Amniotic epithelial cell (primary cell): ENCODE data around the gene RTN4R.

ENCODE experiments used
- DNase-seq: peaks from one replicate; pipeline ENCODE4 v3.0.0-alpha.2; 2010; ENCODE audit warnings: low read depth

The RTN4R gene

DNA sequence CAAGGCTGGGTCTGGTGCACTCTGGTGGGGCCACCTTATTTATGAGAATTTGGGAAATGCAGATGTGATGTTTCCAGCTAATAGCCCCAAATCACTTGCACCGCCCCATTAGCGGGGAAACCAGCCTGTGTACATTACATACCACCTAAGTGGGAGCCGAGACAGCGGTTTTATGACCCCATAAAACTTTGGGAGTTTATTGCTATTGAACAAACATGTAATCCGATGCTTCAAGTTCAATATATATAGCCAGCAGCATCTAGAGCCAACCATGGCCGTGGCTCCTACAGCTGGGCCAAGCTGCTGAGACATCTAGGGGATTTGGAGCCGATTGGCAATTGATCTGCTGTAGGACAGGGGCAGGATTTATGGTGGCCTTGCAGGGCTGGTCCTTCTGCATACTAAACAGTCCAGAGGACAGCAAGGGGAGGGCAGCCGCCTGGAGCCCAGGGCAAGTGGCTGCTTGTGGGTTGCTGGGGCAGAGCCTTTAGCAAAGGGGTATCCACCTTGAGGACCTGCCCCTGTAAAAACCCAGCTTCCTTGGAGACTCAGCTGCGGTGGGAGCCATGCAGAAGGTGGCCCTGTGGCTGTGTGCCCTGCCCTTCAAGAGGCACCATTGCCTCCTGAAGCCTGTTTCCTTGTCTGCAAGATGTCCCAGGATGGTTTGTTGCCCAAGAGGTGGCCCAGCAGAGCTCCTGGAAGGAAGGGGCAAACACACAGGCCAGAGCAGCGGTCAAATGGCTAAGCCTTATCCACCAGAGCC is 69.4 kb downstream of the RTN4R start:
- no peak for DNase-seq

DNA sequence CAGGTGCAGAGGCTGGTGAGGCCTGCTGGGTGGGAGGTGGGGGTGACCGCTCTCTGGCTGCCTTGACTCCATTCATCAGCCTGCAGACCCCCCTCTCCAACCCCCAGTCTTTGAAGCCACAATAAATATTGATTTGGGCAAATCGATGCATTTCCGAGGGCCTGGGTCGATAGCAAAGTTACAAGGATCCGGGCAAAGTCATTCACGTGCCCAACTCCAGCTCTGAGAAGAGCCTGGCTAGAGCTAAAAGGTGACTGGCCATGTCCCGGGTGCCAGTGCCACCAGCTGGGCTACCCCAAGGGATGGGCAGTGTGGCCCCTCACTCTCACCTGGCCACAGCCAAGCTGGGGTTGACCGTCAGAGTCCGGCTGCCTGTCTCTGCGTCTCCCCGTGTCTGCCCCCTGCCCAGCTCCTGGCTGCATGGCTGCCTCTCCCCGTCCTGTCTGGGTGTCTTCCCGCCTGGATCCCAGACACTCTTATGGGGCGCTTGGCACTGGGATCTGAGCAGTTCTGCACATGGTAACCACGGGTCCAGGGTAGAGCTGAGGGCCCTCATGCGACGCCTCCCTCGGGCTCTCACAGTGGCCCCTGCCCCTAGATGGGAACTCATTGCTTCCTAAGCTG is 70.6 kb downstream of the RTN4R start:
- no peak for DNase-seq

DNA sequence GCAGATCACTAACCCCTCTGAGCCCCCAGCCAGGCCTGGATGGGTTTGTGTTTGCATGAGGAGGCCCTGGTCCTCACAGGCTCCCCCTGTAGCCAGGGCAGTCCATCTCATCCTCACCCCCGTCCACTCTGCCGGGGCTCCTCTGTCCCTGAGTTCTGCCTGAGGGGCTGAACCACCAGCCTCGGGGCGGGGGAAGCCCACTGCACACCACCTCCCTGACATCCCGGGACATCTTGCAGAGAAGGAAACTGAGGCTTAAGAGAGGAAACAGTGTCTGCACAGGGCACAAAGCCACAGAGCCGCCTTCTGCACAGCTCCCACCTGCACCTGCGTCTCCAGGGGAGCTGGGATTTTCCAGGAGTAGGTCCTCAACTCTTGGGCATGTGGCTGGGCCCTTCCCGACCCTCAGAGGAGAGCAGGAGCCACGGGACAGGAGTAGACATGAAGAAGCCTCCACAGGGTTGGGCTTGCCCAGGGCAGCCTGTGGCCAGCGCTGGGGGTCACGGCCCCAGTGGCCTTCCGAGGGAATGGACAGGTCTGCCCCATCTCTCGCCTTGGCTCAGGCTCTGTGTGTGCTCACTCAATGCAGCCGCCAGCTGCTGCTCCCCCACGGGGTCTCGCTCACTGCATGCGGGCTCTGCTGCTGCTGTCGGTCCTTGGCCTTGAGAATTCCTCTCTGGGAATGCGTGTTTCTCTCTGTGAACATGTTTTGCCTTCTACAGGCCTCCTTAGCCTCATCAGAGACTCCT is 71.8 kb downstream of the RTN4R start:
- no peak for DNase-seq

DNA sequence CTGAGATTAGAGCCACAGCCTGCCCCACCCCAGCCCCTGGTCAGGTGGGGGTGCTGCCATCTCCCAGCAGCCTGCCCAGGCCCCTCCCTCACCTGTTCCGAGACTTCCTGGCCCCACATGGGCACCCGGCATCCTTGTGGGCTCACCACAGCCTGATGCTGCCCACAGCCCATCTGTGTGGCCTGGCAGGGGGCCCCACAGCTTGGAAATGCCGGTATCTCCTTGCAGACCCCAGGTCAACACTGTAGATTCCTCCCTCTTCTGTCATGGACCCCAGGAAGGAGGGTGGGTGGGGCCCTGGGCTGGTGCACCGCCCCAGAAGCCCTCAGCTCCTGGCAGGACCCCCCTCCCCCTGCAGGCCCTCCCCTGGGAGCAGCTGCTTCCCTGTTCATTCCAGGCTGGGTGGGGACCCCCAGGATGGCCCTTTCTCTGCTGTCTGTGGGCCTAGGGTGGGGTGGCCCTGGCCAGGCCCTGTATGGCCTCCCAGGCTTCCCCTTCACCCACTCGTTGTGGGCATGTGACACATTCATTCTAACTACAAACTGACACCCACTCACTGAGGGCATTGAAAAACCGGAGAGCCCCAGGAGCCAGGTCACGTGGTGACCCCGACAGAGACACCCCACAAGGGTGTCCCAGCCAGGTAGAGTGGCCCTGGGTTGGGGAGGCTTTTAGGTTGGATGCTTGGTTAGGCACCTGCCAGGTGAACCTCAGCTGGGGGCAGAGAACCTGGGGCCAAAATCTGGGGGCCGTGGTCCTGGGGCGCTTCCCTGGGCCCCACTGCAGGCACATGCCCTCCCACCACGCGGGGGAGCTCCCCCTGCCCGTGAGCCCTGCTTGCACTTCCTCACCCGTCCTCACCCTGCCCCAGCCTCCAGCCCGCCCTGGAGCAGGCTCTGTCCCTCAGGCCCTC is 73.2 kb downstream of the RTN4R start:
- DNase-seq: no peak

DNA sequence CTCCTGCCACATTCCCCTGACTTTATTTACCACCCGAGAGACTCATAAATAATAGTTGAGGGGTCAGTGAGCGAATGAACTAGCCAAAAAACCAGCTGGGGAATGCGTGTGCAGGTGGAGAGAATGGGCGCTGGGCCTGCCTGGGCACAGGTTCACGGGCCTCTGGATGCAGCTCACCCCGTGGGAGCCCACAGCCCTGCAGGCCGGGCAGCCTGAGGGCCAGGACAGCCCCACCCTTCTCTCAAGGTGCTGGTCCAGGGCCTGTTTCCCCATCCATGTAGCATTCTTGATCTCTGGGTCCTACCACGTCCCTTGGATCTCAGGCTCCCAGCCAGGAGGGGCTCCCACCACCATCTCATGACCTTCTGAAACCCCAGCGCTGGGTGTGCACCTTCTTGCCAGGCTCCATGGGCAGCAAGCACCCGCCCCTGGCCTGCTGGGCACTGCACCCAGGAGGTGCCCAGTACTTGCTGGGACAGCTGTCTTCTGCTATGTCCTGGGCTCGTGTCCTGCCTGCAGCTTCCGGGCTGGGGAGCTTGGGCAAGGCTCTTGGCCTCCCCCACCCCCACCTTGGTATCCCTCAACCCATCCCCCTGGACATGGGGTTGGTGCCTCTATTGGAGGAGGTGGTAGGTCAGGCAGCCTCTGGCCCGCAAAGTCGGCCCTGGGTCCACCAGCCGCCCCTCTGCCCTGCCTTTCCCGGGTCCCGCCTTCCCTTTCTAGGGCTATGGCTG is 74.2 kb downstream of the RTN4R start:
- no peak for DNase-seq

DNA sequence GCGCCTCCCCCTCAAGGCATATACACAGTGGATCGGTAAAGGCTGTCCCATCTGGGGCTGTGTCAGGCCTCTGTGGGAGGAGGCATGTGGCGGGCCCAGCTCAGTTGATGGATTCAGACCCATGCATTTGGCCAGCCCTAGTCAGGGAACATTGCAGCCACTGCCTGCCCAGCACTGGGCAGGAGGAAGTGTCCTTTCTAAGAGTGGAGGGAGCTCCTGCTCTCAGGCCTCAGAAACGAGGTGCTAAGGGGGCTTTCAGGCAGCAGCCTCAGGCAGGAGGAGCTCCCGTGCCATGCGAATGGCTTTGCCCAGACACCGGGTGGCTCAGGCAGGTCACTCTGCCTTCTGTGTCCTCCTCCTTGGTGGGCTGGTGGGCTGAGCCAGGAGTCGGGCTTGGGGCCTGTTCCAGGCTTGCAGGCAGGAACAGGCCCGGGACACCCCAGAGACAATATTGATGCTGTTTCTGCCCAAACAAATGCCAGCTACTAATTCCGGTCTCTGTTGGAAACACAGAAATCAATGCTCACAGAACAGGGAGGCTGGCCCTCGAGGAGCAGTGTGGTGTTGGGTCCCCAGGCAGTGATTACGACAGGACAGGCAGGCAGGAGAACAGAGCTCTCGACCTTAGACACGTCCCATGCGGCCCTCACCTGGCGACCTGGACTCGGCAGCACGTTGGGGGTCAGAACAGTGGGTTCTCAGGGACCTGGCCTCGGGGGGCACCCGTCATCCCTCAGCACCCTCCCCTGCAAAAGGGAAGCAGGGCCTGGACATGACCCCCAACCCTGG is 75.0 kb downstream of the RTN4R start:
- no peak for DNase-seq

DNA sequence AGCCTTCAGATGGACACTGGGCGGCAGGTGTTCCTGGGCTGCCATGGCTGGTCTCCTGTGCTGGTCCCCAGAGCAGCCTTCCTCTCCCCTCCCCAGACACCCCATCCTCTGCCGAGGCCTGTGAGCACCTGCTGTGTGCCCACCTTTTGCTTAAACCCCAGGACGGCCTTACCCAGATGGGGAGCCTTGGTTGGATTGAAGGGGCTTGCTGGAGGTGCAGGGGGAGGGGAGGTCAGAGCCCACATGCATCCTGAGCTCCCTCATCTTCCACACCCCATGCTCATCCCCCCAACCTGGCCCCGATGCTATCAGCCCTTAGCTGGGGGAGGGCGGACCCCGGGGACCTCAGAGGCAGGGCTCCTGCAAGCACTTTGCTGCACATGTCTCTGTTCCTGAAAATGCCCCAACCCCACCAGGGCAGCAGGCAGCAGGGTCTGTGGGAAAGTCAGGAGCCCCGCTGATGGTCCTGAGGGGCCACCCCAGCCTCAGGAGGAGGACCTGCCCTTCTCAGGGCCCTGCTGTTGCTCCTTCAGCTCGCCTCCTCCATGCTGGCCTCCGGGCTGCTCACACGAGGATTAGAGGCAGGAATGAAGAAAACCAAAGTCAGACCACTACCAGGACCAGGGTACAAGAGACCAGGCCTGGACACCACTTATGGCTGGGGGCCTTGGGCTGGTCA is 75.7 kb downstream of the RTN4R start:
- DNase-seq: no peak

DNA sequence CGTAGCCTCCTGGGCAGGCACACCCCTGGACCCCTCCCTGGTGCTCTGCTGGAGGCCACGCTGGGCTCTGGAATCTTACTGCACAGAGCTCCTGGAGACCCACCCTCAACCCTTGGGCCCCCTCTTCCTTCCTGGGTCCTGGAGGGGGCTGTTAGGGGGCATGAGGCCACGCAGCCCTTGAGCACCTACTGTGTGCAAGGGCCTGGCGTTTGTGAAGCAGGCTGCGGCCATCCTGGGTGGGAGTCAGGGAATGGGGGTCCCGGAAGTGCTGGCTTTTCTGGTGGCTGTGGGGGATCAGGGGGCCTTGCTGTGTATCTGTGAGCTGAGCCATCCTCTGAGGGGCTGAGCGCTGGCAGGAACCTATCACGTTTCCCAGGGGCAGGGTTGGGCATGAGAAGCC is 76.3 kb downstream of the RTN4R start:
- DNase-seq: no peak
